ENCODE results near the gene MARK2.

Gene MARK2

DNA sequence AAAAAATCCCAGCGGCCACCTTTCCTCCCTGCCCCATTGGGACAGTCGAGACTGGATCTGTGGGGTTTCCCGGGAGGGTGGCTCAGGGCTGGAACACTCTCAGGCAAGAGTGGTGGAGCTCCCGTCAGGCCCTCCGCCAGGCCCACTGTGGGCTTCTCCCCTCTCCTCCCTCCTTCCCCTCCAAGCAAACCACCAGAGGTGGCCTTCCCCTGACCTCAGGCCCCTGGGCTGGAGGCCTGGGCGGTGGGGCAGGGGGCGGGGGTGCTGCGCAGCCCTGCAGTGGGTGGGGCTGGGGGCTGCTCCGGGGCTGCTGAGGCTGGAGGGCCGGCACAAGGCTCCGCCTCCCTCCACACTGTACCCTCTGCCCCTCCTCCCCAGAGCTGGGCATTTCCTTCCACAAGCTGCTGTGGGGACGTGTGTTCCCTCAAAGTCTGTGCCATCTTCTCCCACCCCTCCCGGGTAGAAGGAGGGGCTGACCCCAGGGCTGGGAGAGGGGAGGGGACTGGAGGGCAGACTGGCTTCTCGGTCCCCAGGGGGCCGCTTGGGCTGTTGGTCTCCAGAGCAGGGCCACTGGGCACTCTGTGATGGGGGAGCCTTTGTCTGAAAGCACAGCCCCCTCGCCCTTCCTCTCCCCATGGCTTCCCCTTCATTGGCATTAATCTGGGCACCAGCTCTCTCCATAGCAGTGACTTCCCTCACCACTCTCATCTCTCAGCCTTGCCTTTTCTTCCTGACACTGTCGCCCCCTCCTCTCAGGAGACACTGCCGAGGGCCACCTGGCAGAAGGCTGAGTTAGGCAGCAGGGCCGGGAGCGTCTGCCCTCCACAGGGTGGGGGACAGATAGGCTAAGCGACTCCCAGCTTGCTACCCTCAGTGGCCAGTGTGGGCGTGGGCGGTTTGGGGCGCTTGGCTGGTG lies 70.9 kb downstream of the MARK2 start:
- DNase-seq (ENCODE audit: low spot score), result no peak

DNA sequence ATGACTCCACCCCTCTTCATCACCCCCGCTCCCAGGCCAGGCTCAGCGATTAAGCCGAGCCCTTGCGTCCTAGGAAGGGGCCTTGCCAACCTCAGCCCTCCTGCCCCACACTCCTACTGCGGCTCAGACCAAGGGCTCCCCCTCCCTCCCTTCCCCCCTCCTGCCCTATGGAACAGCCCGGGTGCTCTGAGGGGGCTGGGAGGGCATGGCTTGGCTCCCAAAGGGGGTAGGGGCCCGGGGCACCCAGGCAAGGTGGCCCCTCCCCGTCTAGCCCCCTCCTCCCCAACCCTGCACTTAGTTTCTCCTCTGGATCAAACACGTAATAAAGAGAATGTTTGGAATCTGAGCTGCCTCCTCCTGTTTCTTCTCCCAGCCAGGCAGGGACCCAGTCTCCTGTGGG lies 71.8 kb downstream of the MARK2 start:
- DNase-seq (ENCODE audit: low spot score), result no peak

DNA sequence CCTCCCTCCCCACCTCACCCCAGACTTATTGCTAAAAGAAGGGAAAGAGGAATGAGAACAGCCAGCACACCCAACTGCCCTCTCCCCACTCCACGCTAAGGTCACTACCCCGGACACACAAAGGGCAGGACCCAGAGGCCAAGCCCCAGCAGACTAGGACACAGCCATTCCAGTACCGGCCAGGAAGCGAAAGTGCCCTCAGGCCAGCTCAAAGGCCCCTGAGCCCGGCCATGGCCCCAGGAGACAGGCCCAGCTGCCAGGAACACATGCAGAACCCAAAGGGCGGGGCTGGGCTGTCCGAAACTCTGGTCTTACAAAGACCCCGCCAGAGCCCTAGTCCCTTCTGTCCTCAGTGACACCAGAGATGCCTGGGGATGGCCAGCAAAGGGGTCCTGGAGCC lies 72.5 kb downstream of the MARK2 start:
- DNase-seq (ENCODE audit: low spot score), result no peak

DNA sequence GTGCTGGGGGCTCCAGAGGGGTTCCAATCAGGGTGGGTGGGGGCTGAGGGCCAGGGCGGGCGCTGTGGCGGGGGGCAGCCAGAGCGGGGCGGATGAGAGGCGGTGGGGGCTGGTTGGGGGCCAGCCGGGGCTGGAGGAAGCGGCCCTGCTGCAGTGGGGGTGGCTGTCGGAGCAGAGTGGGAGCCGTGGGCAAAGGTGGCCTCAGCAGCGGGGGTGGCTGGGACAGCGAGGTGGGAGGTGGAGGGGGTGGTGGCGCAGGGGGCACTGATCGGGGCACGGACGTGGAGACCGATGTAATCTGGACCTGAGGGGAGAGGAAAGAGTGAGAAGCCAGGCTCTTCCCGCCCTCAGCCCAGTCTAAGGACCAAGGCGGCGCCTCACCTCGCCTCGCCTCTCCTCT lies 73.0 kb downstream of the MARK2 start:
- DNase-seq (ENCODE audit: low spot score), result no peak

DNA sequence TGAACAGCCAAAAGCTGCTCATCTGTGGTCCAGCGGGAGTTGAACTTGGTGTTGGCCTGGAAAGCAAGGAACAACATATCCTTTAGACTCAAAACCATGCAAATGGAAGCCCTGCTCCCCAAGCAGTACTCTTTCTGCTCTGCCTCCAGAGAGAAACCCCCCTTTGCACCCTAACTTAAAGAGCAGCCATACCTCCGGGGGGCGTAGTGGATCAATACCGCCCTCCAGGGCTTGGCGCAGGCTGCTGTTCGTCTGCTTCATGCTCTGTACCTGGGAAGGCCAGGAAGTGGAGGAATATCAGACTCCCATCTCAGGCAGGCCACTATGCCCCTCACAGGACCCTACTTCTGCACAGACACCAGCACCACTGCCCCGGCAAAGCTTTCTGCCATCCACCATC lies 73.8 kb downstream of the MARK2 start:
- DNase-seq (ENCODE audit: low spot score), result no peak

DNA sequence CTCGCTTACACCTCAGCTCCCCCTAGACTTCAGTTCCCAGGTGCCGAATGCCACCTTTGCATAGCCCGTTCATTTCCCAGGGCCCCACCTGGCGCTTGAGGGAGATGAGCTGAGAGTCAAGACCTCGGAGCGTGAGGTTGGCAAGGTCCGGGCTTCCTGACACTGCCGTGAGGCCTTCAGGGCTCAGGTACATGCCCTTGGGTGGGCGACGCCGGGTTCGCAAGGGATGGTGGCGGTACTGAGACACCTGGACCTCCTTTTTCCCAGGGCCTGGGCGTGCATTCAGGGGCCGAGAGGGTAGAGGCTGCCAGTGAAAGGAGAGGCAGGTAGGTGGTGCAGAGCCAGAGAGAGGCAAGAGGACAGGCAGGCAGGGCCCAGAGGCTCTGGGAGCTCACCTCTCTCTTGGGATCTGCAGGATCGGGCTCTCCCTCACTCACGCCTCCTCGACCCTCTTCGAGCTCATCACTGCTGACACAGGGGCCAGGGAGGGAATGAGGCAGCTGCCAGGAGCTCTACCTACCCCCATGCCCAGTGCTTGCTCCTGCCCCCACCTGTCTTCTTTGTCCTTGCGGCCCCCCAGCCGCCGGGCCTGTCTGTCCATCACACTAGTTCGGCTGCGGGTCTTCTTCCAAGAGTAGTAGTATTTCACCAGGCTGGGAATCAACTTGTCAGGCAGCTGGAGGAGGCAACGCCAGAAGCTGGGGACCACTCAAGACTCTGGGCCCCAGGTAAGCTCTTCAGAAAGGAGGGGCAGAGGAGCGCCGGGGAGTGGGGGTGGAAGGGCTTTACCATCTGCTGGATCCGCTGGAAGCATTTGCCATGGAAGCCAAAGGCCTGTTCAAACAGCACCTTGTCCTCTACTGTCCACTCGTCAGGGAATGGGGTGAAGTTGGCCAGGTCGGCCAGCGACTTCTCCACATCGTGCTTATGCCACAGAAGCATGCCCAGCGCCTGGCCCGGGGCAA lies 75.2 kb downstream of the MARK2 start:
- DNase-seq (ENCODE audit: low spot score), result no peak

DNA sequence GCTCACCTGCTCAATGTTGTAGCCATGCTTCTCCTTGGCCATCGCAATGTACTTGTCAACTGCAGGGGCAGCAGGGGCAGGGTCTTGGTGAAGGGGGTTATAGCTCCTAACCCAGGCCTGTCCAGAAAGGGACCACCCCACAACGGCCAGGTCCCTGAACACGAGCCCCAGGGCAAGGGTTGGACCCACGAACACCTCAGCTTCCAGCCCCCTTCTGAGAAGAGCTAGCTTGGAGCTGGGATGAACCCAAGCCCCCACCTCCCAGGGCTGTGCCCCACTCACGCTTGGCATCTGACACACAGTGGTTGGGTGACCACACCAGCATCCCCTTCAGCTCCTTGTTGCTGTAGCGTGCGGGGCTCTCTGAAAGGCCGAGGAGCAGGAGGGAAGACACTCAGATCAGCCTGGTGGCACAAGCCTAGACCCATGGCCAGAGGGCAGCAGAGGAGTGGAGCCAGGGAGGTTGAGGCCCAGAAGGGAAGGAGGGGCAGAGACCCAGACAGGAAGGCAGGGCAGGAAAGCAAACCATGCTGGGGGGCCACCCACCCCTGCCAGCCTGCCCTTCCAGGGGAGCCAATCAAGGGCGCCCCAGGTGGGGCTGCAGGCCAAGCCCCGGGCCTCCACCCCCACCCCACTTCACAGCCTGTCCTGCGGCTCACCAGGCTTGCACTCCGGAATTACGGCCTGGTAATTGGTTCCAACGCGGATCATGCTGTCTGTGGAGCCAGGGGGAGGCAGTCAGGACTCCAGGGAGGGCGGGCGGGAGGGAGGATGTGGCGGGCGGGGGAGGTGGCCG lies 76.2 kb downstream of the MARK2 start:
- DNase-seq (ENCODE audit: low spot score), result no peak

DNA sequence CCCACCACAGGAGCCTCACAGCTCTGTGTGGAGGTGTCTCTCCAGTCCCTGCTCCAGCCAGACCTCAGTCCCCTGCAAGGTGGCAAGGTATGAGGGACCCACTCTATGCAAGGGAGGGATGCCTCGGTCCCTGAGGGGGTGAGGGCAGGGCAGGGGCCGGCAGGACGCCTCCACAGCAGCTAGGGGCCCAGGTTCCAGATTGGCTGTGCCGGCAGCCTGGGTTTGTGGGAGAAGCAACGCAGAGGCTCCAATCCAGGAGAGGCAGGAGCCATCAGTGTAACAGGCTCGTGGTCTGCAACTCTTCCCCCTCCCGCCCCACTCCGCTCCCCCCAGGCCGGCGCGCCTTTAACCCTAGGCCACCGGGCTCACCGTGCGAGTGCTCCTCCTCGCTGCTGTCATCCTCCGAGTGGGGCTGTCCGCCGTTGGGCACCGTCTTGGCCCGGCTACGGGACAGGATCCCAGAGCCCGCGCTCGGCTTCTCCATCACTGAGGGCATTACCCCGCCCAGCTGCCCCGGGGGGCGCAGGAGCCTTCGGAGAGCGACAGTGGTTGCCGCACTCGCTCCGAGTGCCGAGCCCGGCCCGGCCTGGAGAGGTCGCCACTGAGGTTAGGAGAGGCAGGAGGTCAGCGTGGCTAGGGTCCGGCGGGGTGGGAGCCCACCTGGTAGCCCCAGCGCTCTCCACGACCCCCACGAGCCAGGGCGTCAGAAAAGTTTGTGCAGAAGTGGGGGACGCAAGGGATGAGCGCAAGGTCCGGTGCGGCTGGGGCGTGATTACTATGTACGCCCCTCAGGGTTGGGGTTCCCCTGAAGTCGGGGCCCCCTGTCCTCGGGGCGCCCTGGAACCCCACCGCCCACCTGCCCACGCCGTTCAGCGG lies 77.3 kb downstream of the MARK2 start:
- DNase-seq (ENCODE audit: low spot score), result no peak

DNA sequence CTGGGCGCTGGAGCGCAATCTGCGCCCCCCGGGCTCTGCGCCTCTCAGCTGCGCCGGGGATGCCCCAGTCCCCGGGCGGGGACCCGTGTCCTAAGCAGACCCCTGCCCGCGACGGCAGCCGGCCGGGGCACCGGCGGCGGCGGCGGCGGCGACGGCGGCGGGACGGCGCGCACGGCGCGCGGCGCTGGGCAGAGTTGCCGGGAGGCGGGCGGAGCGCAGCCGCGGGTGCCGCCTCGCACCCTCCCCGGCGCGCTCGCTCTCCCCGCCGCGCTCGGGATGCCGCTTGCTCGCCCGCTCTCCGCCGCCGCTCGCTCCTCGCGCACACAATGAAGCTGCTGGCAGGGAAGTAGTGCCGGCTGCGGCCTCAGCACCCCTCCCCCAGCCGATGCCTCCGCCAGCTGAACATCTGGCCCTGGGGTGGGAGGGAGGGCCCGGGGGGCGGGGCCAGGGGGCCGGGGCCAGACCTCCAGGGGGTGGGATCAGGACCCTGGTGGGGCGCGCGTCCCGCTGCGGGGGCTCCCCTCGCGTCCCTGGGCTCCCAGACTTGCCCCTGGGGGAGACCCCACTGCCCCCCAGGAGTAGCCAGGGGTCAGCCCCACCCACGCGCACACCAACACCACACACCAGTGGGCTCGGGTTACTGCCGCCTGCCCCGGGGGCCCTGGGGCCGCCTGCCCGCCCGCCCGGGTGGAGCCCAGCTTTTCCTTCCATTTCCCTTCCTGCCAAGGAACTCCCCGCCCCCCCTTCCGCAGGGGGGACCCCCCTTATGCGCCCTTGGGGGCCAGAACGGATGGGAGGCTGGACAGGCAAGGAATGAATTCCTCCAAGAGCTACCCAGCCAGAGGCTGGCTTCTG lies 78.2 kb downstream of the MARK2 start, which contains the start of gene RCOR2:
Gene RCOR2 (minus strand): TSS at position 328 of the 855 bp plus-strand sequence. CDS start 708 bp downstream, outside the sequence.
- DNase-seq (ENCODE audit: low spot score), result peak; percentile 92

DNA sequence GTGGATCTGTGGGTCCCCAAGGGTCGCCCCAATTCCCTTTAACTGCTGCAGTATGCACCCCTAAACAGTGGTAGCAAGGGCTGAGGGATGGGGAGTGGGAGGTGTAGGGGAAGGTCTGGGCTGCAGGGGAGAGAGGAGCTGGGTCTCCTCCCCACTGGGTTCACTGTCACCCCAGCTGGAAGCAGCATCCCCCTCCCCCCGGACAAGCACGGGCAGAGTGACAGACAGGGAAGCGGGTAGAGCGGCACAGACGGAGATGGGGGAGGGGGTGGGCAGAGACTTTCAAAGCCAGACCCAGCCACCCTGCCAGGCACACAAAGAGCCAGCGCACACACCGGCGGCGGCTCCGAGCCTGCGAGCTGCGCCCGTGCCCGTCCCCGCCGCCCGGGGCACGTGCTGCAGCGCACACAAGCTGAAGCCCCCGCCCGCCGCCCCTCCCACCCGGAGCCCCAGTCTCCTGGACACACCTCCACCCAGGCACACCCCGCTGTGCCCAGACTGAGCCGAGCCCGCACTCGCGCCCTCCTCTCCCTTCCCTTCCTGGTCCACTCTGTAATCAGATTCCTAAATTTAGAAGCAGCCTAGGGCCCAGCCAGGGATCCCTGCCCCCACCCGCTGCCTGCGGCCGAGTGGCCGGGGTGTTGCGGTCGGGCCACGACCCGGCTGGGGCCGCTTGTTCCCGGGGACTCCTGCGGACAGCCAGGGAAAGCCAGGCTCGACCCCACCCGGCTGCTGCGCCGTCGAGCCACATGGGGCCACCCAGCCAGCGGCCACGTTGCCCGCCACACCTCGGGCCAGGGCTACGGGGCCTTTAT lies 79.0 kb downstream of the MARK2 start:
- peak; percentile 82 for DNase-seq (ENCODE audit: low spot score)

DNA sequence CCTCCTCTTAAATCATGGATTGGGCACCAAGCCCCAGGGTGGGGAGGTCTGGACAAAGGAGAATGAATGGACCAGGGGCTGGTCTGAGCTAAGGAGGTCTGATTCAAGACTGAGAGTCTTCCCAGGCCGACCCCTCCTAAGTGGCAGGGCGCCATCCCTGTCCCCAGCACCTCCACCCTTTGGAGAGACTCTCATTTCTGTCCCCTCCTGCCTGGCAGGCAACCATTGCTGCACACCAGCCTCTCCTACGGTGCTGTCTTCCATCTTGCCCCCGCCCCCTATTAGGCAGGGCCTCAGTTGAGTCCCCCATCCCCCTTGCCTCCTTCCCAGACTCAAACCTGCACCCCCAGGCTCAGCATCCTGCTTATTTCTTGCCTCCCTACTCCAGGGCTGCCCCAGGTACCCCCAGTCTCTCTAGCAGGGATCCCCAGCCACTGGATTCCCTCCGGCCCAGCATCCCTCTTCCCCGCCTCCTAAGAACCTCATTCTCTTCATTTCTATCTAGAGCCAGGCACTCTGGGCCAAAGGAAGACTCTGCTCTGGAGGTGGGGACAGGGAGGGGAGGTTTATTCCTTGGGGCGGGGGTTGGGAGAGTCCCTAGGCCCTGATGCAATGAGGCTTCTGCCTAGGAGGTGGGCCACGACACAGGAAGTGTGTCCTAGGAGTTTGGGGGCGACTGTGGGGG lies 79.7 kb downstream of the MARK2 start:
- DNase-seq (ENCODE audit: low spot score), result no peak

DNA sequence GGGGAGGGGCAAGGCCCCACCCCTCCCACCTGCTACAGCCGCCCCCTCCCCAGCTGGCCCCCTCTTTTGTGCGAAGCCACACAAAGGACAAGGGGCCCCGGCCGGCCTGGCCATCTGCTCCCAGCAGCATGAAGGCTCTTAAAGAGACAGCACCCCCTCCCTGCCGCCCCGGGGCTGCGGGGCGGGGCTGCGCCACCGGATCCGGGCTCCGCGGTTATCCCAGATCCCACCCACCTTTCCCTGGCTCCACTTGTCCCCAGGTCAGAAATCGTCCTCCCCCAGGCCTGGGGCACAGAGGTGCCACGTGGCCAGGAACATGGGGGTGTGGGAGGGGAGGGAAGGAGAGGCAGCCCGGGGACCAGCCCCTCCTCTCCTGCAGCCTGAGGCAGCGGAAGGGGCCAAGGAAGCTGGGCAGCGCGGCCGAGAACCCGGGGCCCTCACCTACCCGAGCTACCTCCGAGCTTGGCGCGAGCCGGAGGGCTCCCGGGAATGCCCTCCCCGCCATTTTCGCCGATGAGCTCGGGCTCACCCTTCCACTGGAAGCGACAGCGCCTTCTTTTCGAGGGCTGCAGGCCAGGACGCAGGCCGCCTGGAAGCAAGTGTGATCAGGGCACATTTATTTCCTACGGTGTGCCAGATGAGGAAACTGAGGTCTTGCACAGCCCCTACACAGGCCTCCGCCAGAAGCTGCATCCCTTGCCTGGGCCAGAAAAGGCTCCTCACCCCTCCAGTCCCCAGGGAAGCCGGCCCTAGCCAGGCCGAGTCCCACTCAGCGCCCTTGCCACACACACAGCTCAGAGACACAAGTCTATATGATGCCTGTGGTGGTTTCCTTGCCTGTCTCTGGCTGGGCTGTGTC lies 80.6 kb downstream of the MARK2 start:
- DNase-seq (ENCODE audit: low spot score), result peak; percentile 60

DNA sequence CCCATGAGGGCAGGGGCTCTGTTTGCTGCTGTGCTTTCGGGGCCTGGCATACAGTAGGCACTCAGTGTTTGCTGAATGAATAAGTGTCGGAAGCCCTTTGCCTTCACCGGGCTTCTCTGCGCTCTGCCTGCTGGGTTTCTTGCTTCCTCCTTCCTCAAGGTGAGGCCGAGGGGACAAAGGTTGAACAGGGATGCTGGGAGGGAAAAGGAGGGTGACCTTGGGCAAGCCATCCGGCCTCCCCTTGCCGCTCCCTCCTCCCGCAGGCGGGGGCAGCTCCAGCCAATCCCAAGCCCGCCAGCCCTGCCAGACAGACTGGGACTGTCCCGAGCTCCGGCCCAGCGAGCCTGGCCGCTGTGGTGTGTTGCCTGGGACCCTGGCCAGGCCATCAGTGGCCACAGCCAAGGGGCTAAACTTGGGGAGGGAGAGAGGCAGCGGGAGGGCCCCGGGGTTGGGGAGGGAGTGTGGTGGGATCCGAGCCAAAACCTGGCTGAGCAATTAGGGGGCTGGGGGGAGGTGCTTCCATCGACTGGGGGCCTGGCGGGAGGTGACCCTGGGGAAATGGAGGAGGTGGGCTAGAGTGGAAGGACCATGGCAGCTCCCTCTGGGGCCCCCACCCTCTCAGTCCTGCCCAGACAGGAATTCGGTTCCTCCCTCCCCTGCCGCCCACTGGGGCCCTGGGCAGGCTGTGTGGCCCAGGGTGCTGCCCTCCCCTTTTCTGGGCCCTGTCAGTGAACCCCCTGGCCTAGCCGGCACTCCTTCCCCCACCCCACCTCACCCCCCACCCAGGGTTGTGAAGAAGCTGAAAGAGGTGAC lies 81.4 kb downstream of the MARK2 start:
- peak; percentile 81 for DNase-seq (ENCODE audit: low spot score)

DNA sequence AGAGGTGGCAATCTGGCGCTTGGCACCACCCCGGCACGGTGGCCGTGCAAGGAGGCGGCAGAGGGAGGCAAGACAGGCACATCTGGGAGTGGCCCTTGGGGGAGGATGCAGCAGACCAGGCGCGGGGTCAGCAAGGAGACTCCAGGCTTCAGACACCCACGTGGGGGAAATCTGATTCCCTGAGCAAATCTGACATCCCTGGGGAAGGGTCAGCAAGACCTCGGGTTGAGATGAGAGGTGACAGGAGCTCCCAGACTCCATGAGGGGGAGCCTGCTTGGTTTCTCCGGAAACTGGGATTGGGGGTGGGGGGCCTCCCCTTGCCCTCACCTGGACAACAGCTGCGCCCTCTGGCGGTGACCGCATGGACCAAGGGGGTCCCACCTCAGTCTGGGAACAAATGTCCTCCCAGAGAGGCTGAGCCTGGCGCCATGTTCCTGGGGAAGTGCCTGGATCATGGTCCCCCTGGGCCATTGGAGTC lies 82.1 kb downstream of the MARK2 start:
- no peak for DNase-seq (ENCODE audit: low spot score)

DNA sequence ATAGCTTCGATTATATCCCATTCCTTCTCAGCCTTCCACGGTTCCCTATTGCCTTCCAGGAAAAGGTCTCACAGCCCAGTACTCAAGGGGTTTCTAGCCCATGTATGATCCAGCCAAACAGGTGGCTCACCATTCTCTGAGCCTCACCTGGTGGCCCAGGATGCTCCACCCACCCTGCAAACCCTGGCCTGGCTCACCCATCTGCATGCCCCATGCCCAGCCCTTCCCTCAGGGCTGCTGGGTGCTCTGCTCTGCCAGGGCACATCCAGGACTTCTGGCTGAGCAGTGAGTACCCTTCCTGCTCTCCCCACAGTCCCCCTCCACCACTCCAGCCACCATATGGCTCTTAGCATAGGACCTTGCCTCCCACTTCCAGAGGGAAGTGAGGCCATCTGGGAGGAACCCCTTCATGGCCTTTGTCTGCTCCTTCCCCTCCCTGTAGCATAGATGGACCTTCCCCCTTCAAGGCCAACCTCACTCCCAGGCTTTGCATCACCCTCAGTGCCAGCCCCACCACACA lies 83.8 kb downstream of the MARK2 start:
- DNase-seq (ENCODE audit: low spot score), result no peak

DNA sequence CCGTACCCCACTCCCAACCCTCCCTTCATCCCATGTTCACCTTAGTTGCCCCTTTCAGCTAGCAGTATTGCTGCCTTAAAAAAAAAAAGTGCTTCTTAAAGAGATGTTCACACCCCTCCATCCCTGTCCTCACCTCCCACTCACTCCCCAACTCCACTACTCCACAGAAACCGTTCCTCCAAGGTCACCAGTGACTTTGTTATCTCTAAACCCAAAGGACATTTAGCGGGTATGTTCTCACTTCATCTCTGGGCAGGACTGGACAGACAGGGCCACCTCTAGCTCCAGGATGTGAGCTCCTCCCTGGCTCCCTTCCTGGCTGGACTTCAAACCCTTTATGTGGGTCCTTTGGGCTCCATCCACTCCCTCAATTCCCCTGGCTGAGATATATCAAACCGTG lies 84.4 kb downstream of the MARK2 start:
- no peak for DNase-seq (ENCODE audit: low spot score)

All from putamen (tissue), 1 donor.